Measurements from ENCODE around the gene TDRD10.

The TDRD10 gene

DNA sequence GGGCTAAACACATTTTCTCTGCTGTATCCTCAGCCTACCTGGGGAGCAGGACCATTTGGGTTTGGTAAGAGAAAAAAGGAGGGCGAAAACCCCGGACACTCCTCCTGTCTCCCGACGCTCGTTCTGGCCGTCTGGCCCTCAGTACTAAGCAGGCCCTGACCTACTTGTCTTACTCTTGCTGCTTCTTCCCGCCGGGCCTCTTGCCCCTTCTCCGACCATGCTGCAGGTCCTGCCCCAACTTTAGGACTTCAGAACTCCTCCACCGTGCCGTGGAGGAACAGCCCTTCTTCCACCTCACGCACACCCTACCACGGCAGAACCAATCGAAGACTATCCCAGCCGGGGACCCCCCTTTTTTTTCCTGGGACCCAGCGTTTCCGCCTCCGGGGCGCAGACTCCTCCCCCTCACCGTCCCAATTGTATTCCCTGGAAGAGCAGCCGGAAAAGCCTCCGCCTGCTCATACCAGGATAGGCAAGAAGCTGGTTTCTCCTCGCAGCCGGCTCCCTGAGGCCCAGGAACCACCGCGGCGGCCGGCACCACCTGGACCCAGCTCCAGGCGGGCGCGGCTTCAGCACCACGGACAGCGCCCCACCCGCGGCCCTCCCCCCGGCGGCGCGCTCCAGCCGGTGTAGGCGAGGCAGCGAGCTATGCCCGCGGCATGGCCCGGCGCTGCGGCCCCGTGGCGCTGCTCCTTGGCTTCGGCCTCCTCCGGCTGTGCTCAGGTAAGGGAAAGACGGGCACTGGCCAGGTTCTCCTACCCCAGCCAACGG is 65.6 kb downstream of the TDRD10 start, which contains the start of gene CHRNB2:
CHRNB2 (plus strand) TSS at position 393 of the 771 bp plus-strand sequence; CDS start at position 660, 267 bp downstream.
- TF ChIP-seq, protein P1, sequence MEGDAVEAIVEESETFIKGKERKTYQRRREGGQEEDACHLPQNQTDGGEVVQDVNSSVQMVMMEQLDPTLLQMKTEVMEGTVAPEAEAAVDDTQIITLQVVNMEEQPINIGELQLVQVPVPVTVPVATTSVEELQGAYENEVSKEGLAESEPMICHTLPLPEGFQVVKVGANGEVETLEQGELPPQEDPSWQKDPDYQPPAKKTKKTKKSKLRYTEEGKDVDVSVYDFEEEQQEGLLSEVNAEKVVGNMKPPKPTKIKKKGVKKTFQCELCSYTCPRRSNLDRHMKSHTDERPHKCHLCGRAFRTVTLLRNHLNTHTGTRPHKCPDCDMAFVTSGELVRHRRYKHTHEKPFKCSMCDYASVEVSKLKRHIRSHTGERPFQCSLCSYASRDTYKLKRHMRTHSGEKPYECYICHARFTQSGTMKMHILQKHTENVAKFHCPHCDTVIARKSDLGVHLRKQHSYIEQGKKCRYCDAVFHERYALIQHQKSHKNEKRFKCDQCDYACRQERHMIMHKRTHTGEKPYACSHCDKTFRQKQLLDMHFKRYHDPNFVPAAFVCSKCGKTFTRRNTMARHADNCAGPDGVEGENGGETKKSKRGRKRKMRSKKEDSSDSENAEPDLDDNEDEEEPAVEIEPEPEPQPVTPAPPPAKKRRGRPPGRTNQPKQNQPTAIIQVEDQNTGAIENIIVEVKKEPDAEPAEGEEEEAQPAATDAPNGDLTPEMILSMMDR (IDR thresholded peaks at IDR 0.05; ENCODE audit: borderline replicate concordance, control extremely low read depth, extremely low read depth, insufficient read depth, missing control alignments): no peak
- DNase-seq (ENCODE audit: low spot score): peak; percentile 91
- in situ Hi-C loops (cut with MboI; ENCODE audit: low sequenced_read_pairs, unreplicated experiment): loop anchor here (25.0 kb wide), 2 partner anchors 320 to 495 kb away; partner anchors contain the start of genes ADAM15 and EFNA4

GRCh38 chr1:154568157-154568815 is 66.3 kb downstream of the TDRD10 start:
- TF ChIP-seq, protein P1 (IDR thresholded peaks at IDR 0.05; ENCODE audit: borderline replicate concordance, control extremely low read depth, extremely low read depth, insufficient read depth, missing control alignments): no peak
- in situ Hi-C loops (cut with MboI; ENCODE audit: low sequenced_read_pairs, unreplicated experiment): loop anchor here (25.0 kb wide), 2 partner anchors 319 to 494 kb away; partner anchors contain the start of genes ADAM15 and EFNA4

GRCh38 chr1:154571244-154571963 is 69.4 kb downstream of the TDRD10 start:
- in situ Hi-C loops (cut with MboI; ENCODE audit: low sequenced_read_pairs, unreplicated experiment): loop anchor here (25.0 kb wide), 2 partner anchors 316 to 491 kb away; partner anchors contain the start of genes ADAM15 and EFNA4
- TF ChIP-seq, protein P1 (IDR thresholded peaks at IDR 0.05; ENCODE audit: borderline replicate concordance, control extremely low read depth, extremely low read depth, insufficient read depth, missing control alignments): no peak
- DNase-seq (ENCODE audit: low spot score): no peak

More at GRCh38 chr1:154568157-154568815, 66.3 kb downstream of the TDRD10 start:
- no peak for DNase-seq (ENCODE audit: low spot score)

DNA sequence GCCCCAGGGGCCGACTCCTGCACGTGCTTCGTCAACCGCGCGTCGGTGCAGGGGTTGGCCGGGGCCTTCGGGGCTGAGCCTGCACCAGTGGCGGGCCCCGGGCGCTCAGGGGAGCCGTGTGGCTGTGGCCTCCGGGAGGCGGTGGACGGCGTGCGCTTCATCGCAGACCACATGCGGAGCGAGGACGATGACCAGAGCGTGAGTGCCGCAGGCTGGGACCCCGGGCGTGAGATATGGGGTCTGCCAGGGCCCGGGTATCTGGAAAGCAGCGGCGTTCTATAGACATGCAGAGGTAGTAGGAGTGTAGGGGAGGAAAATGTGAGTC is 69.9 kb downstream of the TDRD10 start:
- in situ Hi-C loops (cut with MboI; ENCODE audit: low sequenced_read_pairs, unreplicated experiment): loop anchor here (25.0 kb wide), 2 partner anchors 315 to 490 kb away; partner anchors contain the start of genes ADAM15 and EFNA4
- TF ChIP-seq, protein P1 (IDR thresholded peaks at IDR 0.05; ENCODE audit: borderline replicate concordance, control extremely low read depth, extremely low read depth, insufficient read depth, missing control alignments): no peak
- no peak for DNase-seq (ENCODE audit: low spot score)

GRCh38 chr1:154572468-154573167 is 70.6 kb downstream of the TDRD10 start:
- DNase-seq (ENCODE audit: low spot score): no peak
- TF ChIP-seq, protein P1 (IDR thresholded peaks at IDR 0.05; ENCODE audit: borderline replicate concordance, control extremely low read depth, extremely low read depth, insufficient read depth, missing control alignments): no peak
- in situ Hi-C loops (cut with MboI; ENCODE audit: low sequenced_read_pairs, unreplicated experiment): loop anchor here (25.0 kb wide), 2 partner anchors 315 to 490 kb away; partner anchors contain the start of genes ADAM15 and EFNA4

Measured in GM13976 (cell line).